GM18909 (cell line): ENCODE data around the gene ABCA9.

ENCODE experiments used
- ATAC-seq: cut with Tn5 transposase; IDR thresholded peaks from one replicate; pipeline ENCODE4 v1.9.1; 2021; ENCODE audit warnings: mild to moderate bottlenecking; ENCODE audit not compliant: unreplicated experiment, poor library complexity

Gene ABCA9

DNA sequence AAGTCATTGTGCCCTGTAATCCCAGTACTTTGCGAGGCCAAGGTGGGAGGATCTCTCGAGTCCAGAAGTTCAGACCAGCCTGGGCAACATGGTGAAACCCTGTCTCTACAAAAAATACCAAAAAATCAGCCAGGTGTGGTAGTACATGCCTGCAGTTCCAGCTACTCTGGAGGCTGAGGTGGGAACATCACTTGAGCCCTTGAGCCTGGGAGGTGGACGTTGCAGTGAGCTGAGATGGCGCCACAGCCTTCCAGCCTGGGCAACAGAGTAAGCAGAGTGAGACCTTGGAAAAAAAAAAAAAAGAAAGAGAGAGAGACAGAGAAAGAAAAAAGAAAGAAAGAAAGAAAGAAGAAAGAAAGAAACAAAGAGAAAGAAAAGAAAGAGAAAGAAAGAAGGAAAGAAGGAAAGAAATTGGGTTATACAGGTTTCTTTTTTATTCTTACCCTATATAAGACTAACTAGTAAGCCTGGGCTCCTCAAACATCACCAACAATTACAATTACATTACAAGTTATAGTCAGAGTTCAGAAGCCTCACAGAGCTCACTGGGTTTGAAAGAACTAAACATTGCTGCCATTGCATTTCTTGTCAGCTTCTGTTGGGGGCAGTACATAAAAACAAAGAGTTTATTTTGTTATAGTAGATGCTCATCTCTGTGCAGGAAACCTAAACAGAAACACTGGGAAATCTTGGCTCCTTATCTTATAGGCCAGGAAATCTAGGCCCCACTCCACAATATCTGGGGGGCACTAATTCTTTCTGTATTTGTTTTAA, 6.7 kb upstream of the ABCA9 start:
- ATAC-seq = no peak

DNA sequence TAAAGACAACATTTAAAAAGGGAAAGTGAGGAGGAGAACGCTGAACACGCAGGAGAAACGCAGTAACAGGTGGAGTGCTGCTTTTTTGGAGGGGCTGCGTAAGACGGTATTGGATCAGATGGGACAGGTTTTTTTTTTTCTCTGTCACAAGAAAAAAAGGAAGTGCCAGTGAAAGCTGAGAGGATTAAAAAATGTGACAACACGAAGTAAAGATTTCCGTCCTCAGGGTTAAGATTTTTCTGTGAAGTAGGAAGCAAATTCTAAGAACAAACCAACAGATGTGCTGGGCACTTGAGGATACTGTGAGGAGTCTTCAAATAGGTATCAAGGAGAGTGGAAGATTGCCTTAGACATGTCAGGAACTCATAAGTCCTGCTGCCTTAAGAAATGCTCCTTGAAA, 5.8 kb upstream of the ABCA9 start:
- no peak for ATAC-seq

DNA sequence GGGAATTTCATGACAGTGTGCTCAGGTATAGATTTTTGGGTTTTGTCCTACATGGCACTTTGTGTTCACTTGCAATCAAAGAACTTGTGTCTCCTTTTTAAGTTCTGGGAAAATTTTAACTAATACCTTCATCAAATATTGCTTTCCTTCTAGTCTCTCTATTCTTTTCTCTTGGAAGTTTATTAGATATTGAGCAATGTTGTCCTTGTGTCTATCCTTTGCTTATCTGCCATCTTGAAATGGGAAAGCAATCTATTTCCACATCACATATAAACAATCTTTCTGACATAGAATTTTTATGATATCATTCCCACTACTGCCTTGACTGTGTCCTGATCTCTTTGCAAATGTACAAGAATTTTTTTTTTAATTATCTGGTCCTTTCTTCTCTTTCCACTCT, 4.4 kb upstream of the ABCA9 start:
- no peak for ATAC-seq

DNA sequence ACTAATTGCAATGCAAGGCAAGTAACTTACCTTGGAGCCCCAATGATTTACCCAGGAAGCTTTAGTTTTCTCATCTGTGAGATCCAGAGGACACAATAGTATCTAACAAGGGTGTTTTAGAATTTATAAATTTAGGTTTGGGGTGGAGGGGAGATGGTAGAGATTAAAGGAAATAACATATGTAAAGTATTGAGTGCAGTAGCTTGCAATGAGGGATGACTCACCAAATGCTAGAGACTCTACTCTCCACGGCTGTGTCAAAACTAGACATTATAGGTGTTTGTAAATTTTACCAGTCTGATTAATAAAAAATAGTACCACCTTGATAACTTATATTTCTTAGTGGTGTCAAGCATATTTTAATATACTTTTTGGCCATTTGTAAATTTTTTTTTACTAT, 3.7 kb upstream of the ABCA9 start:
- ATAC-seq = no peak

DNA sequence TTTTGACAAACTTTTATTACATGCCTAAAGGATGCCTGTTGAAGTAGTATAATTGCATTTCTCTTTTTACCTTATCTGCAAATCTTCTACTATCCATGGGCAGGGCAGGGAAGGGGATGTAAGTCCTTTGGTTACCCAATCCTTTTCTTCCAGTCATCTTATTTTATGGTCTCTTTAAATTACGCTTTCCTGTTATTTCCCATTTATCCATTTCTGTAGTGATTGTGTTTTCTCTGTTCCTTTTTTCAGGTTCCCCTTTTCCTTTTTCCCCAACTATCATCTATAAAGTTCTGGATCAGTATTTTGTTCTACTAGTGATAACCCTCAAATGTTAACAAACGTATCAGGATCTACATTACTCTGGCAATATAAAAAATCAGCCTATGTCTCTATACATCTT, 3.3 kb upstream of the ABCA9 start:
- no peak for ATAC-seq

DNA sequence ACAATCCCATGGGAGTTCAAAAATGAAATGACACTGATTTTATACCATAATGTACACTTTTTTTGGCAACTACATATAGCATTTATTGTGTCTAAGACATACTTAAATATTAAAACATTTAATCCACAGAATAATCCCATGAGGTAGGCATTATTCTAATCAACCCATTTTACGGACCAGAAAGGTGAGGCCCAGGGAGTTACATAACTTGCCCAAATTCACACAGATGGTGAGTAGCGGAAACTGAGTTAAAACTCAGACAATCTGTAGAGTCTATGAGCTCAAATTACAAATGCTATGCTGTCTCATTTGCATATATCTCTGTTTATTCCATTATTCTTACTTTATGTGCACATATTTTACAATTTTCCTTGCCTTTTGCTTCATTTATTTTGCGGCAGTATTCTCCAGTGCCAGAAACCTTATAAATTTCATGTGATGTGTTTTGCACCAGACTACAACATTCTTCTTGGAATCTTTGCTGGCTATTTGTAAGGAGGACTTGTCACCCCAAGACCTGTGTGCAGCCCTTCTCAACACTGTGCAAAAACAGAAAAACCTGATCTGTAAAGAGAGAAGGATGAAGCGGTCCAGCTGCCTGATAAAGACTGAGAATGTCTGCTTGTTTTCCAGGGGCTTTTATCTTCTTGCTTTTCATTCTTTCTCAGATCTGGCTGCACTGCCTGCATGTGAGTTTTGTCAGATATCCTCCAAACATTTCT, 2.3 kb upstream of the ABCA9 start:
- no peak for ATAC-seq

DNA sequence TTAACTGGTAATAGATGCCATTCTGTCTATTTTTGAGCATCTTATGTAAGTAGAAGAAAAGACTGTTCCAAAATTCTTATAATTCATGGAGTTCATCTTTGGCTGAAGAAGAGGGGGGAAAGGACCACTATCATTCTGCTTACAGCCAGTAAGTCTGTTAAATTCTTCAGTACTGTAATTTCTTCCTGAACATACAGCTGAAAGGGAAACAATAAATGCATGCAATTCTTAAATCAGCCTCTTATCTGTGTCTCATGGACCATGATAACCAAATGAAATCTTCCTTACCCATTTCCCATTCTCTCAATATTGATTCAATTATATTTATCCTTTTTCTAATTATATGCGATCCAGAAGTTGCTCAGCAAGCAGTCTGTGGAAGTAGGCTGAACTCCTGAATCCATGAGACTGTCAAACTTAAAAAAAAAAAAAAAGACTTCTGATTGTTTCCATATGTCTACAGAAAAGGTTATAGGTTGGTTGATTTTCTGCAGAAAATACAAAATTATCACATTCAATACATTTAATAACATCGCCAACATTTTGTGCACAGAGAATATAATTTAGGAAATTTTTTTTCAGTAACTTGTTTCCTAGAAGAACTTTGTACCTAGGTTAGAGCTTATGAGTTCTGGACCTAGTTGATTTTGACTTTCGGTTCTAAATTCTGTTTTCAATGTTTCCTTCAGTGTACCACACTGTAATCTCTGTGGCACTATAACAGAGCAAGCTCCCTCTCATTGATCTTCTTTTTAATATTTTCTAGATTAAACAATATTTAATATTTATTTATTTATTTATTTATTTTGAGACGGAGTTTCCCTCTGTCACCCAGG, 1.2 kb upstream of the ABCA9 start:
- ATAC-seq = no peak

DNA sequence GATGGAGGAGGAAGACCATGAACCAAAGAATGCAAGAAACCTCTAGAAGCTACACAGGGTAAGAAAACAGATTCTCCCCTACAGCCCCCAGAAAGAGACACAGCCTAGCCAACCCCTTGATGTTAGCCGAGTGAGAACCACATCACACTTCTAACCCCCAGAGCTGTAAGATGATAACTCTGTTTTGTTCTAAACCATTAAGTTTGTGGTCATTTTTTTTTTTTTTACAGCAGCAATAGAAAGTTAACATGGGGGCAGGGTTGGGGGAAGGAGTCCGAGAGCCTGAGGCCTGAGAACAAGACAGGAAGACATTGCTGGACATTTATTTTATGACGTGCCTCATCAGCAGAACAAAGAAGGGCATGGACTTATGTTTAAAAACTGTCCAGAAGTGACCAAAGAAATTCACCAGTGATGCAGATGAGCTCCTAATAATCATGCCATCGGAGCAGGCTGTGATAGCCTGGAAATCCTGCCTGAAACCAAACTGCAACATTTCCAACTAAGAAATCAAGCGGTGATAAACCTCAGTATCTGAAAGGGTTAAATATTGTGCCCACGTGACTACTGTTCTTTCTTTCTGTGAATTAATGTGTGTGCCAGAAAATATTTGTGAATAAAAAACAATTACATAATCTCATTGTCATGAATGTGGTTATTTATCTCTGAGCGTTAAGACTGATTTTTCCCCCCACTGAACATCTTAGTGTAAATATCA, 1.1 kb downstream of the ABCA9 start:
- no peak for ATAC-seq

DNA sequence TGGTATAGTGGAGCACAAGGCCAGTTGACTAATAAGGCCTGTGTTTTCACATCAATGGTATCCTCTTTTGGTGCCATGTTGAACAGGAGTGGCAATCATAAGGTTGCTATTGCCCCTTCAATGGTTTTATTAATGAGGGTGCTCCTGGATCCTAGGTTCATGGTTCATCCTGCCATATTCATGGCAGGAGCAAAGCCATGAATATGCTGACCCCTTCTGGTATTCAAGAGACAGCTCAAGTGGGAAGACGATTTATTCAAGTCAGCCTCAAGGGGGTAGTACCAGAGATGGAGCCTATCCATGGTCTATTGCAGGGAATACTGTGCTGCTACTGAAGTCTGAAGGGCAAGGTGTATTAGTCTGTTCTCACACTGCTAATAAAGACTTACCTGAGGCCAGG, 2.6 kb downstream of the ABCA9 start:
- ATAC-seq = no peak

DNA sequence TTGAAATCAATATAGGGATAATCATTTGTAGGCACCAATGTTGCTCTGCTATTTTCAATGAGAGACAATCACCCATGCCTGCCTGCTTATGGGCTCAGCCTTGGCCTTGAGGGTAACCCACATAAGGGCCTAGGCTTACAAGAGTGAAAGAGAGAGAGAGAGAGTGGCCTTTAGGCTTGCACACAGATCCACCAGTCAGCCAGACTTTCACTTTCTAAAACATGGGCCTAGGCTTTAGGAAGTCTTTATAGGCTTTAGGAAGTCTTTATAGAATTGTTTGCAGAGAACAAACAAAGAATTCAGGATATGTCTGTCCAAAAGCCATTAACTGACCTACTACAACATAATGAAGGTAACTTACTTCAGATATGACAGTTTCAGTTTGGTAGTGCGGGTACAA, 3.4 kb downstream of the ABCA9 start:
- ATAC-seq = no peak

DNA sequence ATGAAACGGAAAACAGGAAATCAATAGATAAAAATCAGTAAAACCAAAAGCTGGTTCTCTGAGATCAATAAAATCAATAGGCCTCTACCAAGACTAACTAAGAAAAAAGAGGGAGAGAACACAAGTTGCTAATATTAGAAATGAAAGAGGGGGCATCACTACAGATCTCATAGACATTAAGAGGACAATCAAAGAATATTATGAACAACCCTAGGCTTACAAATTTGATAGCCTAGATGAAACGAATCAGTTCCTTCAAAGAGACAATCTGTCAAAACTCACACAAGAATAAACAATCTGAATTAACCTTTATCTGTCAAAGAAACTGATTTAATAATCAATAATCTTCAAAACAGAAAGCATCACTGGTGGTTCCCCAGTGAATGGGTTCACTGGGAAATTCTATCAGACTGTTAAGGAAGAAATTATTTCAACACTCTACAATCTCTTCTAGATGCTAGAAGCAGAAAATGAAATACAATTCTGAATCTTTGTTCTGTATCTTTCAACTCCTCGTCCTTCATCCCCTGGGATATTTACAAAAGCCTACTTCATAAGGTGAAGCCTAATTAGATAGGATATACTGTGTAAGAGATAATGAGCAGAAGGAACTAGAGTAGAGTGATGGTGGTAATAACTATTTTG, 4.4 kb downstream of the ABCA9 start:
- no peak for ATAC-seq

DNA sequence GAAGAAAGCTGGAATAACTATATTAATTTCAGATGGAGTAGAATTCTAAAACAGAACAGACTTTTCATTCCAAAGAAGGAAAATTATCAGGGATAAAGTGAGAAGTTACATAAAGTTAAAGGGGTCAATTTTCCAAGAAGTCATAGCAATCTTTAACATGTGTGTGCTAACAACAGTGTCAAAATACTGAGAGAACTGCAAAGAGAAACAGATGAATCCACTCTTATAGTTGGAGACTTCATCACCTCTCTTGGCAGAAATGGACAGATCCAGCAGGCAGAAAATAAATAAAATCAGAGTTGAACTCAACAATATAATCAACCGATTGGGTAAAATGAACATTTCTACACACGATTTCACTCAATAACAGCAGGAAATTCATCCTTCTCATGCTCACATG, 5.4 kb downstream of the ABCA9 start:
- no peak for ATAC-seq

DNA sequence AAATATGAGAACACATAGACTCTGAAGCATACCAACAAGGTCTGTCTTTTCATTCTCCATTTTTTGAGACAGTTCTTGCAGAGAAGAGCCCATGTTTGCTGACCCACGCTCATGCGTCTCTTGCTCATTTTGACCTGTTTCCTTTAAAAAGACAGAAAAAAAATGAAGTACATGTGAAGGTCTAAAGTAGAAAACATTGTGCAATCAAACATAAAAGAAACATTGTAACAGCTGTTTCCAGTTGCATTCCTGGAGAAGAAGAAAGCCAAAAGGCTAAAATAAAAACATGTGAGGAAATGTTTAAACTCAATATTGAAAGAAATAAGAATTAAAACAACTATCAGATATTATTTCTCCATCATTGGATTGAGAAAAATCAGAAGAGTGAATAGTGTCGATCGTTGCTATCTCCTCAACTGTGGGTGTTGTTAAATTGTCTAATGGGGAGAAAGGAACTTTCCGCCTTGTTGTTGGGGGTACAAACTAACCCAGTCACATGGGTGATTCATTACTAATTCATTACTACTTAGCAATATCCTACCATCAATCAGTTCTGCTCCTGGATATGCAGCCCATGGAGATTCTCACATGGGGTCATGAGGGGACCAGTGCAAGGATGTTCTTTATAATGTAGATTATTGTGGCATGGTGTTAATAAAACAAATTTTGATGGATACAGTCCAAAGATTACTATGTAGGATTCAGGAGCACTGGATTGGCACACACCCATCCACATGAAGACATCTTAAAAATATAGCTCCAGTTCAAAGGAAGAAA, 9.5 kb downstream of the ABCA9 start:
- no peak for ATAC-seq

DNA sequence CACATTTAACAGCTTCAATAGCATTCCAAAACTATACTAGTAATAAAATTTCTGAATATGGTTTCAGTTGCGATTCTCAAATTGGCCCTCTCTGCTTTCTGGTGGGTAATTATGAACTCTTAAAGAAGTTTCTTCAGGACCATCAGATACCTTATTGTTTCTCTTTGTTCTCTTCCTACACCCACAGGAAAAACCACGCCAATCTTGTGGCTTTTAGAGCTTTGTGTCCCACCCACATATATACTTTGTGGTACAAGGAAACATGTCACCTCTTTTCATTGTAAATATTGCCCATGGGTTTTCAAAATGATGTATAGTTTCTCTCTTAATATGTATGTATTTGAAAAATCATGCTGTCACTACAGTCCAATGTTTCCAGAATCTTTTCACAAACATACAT, 12.1 kb downstream of the ABCA9 start:
- ATAC-seq = no peak

DNA sequence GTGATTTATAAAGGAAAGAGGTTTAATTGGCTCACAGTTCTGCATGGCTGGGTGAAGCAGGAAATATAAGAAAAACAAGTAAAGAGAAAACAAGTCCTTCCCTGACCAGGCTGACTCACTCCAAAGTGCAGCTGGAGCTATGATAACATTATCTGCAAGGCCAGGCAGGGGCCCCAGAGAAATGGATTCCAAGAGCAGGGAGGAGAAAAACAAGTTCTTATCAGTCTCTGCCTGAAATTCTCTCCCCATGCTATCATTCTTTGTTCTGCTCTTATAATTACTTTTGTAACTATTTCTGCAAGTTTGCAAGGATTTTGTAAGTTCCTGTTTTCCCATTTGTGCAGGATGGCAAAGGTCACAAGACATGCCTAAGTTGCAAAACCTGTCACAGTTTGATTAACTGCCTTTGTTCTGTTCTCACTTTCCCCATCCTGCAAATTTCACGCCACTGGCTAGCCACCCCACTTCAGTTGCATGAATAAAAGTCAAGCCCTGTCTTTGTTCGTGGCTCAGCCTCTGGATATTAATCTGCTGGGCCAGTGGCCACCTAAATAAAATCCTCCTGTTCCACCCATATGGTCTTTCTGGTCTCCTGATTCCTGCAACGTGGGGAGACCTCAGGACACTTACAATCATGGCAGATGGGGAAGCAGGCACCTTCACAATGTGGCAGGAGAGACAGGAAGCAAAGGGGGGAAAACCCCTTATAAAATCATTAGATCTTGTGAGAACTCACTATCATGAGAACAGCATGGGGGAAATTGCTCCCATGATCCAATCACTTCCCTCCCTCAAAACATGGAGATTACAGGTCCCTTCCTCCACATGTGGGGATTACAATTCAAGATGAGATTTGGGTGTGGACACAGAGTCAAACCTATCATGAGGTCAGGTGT, 13.1 kb downstream of the ABCA9 start:
- no peak for ATAC-seq

DNA sequence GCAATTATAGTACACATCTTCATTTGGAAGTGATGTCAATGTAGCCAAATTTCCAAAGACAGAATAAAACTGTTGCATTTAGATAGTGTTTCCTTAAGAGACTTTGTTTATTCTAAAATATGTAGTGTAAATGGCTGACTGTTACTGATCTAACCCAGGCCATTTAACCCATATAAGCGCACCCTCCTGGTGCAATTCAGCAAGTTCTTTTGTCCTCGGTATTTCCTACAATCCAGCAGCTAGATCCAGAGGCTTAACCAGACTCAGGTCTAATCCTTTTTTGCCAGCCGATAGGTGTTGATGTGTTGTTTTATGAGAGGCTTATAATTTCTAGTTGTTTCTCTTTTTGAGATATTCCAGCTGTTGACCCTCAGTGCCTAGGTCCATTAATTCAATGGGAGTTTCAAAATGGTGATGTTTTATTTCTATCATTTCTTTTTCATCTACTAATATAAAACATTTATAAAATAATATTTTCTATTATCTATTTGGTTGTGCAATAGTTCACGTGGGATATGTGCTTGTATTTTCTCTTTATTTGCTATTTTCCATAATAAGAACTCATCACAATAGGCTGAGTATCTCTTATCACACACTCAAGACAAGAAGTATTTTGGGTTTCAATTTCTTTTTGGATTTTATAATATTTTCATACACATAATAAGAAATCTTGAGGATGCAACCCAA, 14.5 kb downstream of the ABCA9 start:
- no peak for ATAC-seq

DNA sequence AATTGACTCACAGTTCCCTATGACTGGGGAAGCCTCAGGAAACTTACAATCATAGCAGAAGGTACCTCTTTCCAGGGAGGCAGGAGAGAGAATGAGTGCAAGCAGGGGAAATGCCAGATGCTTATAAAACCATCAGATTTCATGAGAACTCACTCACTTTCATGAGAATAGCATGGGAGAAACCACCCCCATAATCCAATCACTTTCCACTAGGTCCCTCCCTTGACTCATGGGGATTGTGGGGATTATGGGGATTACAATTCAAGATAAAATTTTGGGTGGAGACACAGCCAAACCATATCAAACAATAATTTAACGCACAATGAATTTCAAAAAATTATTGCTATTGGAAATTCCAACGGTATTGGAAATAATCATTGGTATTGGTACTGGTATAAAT, 15.1 kb downstream of the ABCA9 start:
- no peak for ATAC-seq

DNA sequence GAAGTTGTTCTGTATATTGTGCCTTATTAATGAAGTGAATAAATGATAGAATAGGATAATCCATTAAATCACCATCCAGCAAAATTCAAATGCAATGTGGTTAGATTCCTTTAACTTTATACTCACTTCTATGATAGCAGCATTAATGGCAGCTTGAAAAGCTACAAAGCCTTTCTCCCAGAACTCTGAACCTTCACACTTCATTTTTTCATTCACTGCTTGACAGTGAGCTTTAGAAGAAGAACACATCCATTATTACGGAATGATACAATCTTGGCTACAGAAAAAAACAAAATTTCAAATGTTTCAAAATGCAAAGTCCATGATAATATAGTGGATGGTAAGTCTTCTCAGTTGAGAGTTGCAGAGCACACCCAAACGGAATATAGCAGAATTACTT, 16.4 kb downstream of the ABCA9 start:
- ATAC-seq = no peak
